CD4-positive, alpha-beta memory T cell (primary cell): Measurements from ENCODE around the gene KCTD6. TPM values are rescaled to one million over a fixed set of nuclear protein-coding genes. Genes with fewer than 3 reads are reported as not detected.

Experiments used
- CTCF ChIA-PET: fragments of 350-600 bp; sonication (Branson Sonifier 250); formaldehyde crosslinking; loops from one replicate; lab custom pipeline; 2021; ENCODE audit warnings: inconsistent platforms; ENCODE audit not compliant: partially characterized antibody; lab: Charles Lee
- POLR2A ChIA-PET: fragments of 350-600 bp; sonication (Branson Sonifier 250); formaldehyde crosslinking; loops from one replicate; lab custom pipeline; 2021; ENCODE audit not compliant: partially characterized antibody; lab: Charles Lee
- DNase-seq, 5 donors: peaks; one replicate each; pipeline versions ENCODE4 v3.0.0 to v3.0.0-alpha.2; 2020 to 2022; ENCODE audit warnings: mixed read lengths in 1 of 5
- H3K27ac ChIP-seq: one replicate; pipeline ENCODE4 v1.7.0; 2013; ENCODE audit warnings: low read depth, low read length
- H3K27me3 ChIP-seq: 2 replicates; pipeline ENCODE4 v1.7.0; 2013; ENCODE audit warnings: mild to moderate bottlenecking, low read length, moderate library complexity; ENCODE audit not compliant: insufficient read depth
- H3K36me3 ChIP-seq: 2 replicates; pipeline ENCODE4 v1.7.0; 2013; ENCODE audit warnings: mild to moderate bottlenecking, low read length, moderate library complexity; ENCODE audit not compliant: insufficient read depth
- H3K4me1 ChIP-seq: 2 replicates; pipeline ENCODE4 v1.7.0; 2013; ENCODE audit warnings: mild to moderate bottlenecking, low read length, moderate library complexity; ENCODE audit not compliant: insufficient read depth
- H3K4me3 ChIP-seq, 2 donors: one replicate each; pipeline ENCODE4 v1.7.0; 2013; ENCODE audit warnings: low read length in 2 of 2, mild to moderate bottlenecking in 1 of 2
- H3K9me3 ChIP-seq, 2 donors: one replicate each; pipeline ENCODE4 v1.7.0; 2013; ENCODE audit warnings: low read length in 2 of 2, control low read depth in 1 of 2; ENCODE audit not compliant: control insufficient read depth in 1 of 2
- H3K27ac Mint-ChIP-seq, 7 donors: one replicate each; pipeline ENCODE4 v1.8.0; 2020 to 2021; ENCODE audit warnings: mixed read lengths in 7 of 7, mild to moderate bottlenecking in 6 of 7, inconsistent platforms in 3 of 7, moderate library complexity in 3 of 7
- H3K27me3 Mint-ChIP-seq, 2 donors: one replicate each; pipeline ENCODE4 v1.8.0; 2020 to 2021; ENCODE audit warnings: mixed read lengths in 2 of 2
- H3K36me3 Mint-ChIP-seq, 2 donors: one replicate each; pipeline ENCODE4 v1.8.0; 2020 to 2021; ENCODE audit warnings: mixed read lengths in 2 of 2, inconsistent platforms in 1 of 2, mild to moderate bottlenecking in 1 of 2
- H3K4me1 Mint-ChIP-seq, 4 donors: one replicate each; pipeline ENCODE4 v1.8.0; 2020 to 2021; ENCODE audit warnings: mixed read lengths in 4 of 4, mild to moderate bottlenecking in 1 of 4
- H3K4me3 Mint-ChIP-seq, 8 donors: one replicate each; pipeline ENCODE4 v1.8.0; 2020 to 2021; ENCODE audit warnings: mixed read lengths in 8 of 8, mild to moderate bottlenecking in 7 of 8, moderate library complexity in 6 of 8, inconsistent platforms in 3 of 8
- H3K9me3 Mint-ChIP-seq, 8 donors: one replicate each; pipeline ENCODE4 v1.8.0; 2020 to 2021; ENCODE audit warnings: mixed read lengths in 8 of 8, mild to moderate bottlenecking in 5 of 8, inconsistent platforms in 3 of 8, moderate library complexity in 1 of 8
- intact Hi-C: fragments of 100-400 bp; cut with micrococcal nuclease; formaldehyde crosslinking; loops from one replicate; pipeline ENCODE4 v1.15.1; 2023
- polyA plus RNA-seq, 2 donors: library from polyadenylated mRNA; unstranded; fragments of 300-500 nt; fragmentation: Illumina TruSeq; gene quantifications; one replicate each; pipeline ENCODE4 v1.2.3, GENCODE V29; 2021
- total RNA-seq, 2 experiments: library from RNA; stranded (reverse); gene quantifications; one replicate each; pipeline ENCODE4 v1.2.3, GENCODE V29; 2021

The KCTD6 gene
- total and polyA plus RNA-seq, 4 experiments from 2014 or later = 6.8 to 15.3 (median 10.3) TPM

DNA sequence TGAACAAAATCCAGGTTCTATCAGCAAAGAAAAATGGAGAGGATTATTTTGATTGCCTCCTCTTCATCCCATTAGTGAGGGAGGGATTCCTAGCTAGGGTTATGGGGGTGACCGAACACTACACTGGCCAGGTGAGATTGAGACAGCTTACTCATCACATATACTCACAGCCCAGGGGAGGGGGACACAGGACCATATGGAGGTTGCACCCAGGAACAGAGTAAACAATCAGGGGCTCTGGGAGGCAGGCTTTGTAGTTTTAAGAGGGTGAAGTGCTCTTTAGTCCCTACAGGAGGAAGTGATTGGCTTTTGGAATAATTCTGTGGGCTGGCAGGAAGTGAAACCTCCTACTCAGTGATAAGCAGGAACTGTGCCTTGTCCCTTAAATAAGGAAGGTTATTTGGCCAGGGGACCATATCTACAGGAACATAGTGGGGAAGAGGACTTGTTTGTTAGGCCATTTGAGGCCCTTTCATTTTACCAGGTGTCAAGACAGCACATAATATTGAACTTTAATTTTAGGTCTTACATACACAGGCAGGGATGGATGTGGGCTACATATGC lies 17.5 kb upstream of the KCTD6 start:
- Histone ChIP-seq H3K4me3 (no peak overlapping the region), H3K4me1 (peaks cover 20% of the 10 kb centered on the region), H3K27me3 (no peaks in the 10 kb centered on the region), H3K9me3 (no peaks in the 10 kb centered on the region), H3K27ac (no peak overlapping the region), H3K36me3 (no peaks in the 10 kb centered on the region)
- H3K27me3 Mint-ChIP-seq = no peaks in the 10 kb centered on the region
- H3K4me3 Mint-ChIP-seq = no peak overlapping the region
- no peaks in the 10 kb centered on the region for H3K36me3 Mint-ChIP-seq
- peak overlapping the region in 2 of 7 donors; percentile 32 to 65 for H3K27ac Mint-ChIP-seq
- intact Hi-C loops = no loop called here
- POLR2A ChIA-PET = no interaction called here
- no peak for DNase-seq
- no peaks in the 10 kb centered on the region for H3K9me3 Mint-ChIP-seq
- CTCF ChIA-PET = interaction anchor here (0.8 to 6.2 kb wide), 3 partner anchors 10 to 168 kb away, joined by 4 to 44 read pairs (median 16); partner anchors contain the start of genes HTD2, KCTD6 and RPP14
- H3K4me1 Mint-ChIP-seq = peaks cover 18 to 41% (median 29%) of the 10 kb centered on the region in 4 donors

GRCh38 chr3:58474967-58475578 lies 16.8 kb upstream of the KCTD6 start:
- Histone ChIP-seq H3K27ac (no peak overlapping the region), H3K36me3 (no peaks in the 10 kb centered on the region), H3K4me1 (peaks cover 20% of the 10 kb centered on the region), H3K4me3 (no peak overlapping the region), H3K27me3 (no peaks in the 10 kb centered on the region), H3K9me3 (no peaks in the 10 kb centered on the region)
- peaks cover 18 to 41% (median 28%) of the 10 kb centered on the region in 4 donors for H3K4me1 Mint-ChIP-seq
- no peaks in the 10 kb centered on the region for H3K36me3 Mint-ChIP-seq
- peak overlapping the region in 2 of 7 donors; percentile 10 to 32 for H3K27ac Mint-ChIP-seq
- no peak for DNase-seq
- H3K4me3 Mint-ChIP-seq = no peak overlapping the region
- intact Hi-C loops = no loop called here
- ChIA-PET POLR2A (no interaction called here), CTCF (interaction anchor here (4.2 kb wide), 1 partner anchor 168 kb away, joined by 16 read pairs; the partner anchor contains the start of genes HTD2 and RPP14)
- H3K27me3 Mint-ChIP-seq = no peaks in the 10 kb centered on the region
- no peaks in the 10 kb centered on the region for H3K9me3 Mint-ChIP-seq

- Histone ChIP-seq H3K27me3 (no peaks in the 10 kb centered on the region), H3K9me3 (no peaks in the 10 kb centered on the region), H3K36me3 (no peaks in the 10 kb centered on the region), H3K4me1 (no peaks in the 10 kb centered on the region), H3K4me3 (no peak overlapping the region), H3K27ac (no peak overlapping the region)
- ChIA-PET POLR2A (no interaction called here), CTCF (no interaction called here)
- no peak for DNase-seq
- Mint-ChIP-seq H3K4me1 (peaks cover 6 to 17% (median 10%) of the 10 kb centered on the region in 4 donors), H3K36me3 (no peaks in the 10 kb centered on the region), H3K4me3 (no peak overlapping the region), H3K9me3 (no peaks in the 10 kb centered on the region), H3K27ac (no peak overlapping the region), H3K27me3 (peaks cover 0 to 6% of the 10 kb centered on the region in 2 donors)
- intact Hi-C loops = no loop called here
Observed at GRCh38 chr3:58478781-58479180, 13.1 kb upstream of the KCTD6 start.

GRCh38 chr3:58480309-58480708 lies 11.6 kb upstream of the KCTD6 start:
- no peak for DNase-seq
- Mint-ChIP-seq H3K27me3 (peaks cover 0 to 6% of the 10 kb centered on the region in 2 donors), H3K36me3 (no peaks in the 10 kb centered on the region), H3K4me3 (no peak overlapping the region), H3K27ac (no peak overlapping the region), H3K4me1 (peaks cover 0 to 2% (median under 1%) of the 10 kb centered on the region in 4 donors), H3K9me3 (no peaks in the 10 kb centered on the region)
- Histone ChIP-seq H3K27me3 (no peaks in the 10 kb centered on the region), H3K36me3 (no peaks in the 10 kb centered on the region), H3K4me1 (no peaks in the 10 kb centered on the region), H3K27ac (no peak overlapping the region), H3K9me3 (no peaks in the 10 kb centered on the region), H3K4me3 (no peak overlapping the region)
- POLR2A ChIA-PET = no interaction called here
- intact Hi-C loops = no loop called here
- CTCF ChIA-PET = interaction anchor here (1.4 kb wide), 1 partner anchor 12 kb away, joined by 7 read pairs; the partner anchor contains the start of gene KCTD6

- peaks cover 0 to 9% (median 3%) of the 10 kb centered on the region in 4 donors for H3K4me1 Mint-ChIP-seq
- ChIA-PET POLR2A (no interaction called here), CTCF (interaction anchor here (0.6 to 2.4 kb wide), 6 partner anchors 8 to 175 kb away, joined by 3 to 5 read pairs (median 3); no protein-coding TSS in a partner anchor)
- Histone ChIP-seq H3K36me3 (no peaks in the 10 kb centered on the region), H3K9me3 (no peaks in the 10 kb centered on the region), H3K27ac (no peak overlapping the region), H3K27me3 (no peaks in the 10 kb centered on the region), H3K4me3 (no peak overlapping the region), H3K4me1 (no peaks in the 10 kb centered on the region)
- no peaks in the 10 kb centered on the region for H3K9me3 Mint-ChIP-seq
- intact Hi-C loops = no loop called here
- no peaks in the 10 kb centered on the region for H3K36me3 Mint-ChIP-seq
- peaks cover 0 to 6% of the 10 kb centered on the region in 2 donors for H3K27me3 Mint-ChIP-seq
- H3K4me3 Mint-ChIP-seq = no peak overlapping the region
- no peak overlapping the region for H3K27ac Mint-ChIP-seq
- no peak for DNase-seq
Observed at GRCh38 chr3:58482917-58483636, 8.8 kb upstream of the KCTD6 start.

DNA sequence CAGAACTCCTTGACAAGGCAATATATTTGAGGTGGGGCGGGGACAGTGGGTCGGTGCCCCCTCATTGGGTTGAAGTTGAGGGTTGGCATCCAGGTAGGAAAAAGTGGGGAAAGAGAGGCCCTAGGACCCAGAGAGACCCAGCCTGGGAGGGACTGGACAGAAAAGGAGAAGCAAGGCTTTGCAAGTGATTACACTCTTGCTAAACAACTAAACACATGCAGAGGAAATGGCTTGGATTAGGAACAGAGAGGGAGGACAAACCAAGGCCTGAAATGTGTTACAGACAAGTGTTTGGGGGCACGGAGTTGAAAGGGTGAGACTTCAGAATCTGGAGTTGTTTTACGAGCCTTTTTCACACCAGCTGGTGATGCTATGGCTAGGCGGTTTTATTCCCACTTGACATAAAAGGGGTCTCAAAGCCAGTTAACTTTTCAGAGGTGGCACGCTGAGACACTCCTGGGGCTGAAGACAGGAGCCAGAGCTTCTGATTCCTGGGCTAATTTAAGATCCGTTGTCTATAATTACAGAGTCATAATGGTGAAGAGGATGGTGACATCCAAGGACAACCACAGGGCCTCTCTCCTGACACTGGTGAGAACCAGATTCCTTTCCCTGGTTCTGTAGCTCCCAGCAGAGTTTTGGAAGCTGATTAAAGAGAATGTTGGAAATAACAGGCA lies 7.7 kb upstream of the KCTD6 start:
- Mint-ChIP-seq H3K4me1 (peaks cover 0 to 14% (median 7%) of the 10 kb centered on the region in 4 donors), H3K27me3 (peaks cover 0 to 6% of the 10 kb centered on the region in 2 donors), H3K9me3 (no peaks in the 10 kb centered on the region), H3K4me3 (no peak overlapping the region), H3K36me3 (no peaks in the 10 kb centered on the region), H3K27ac (no peak overlapping the region)
- no peak for DNase-seq
- intact Hi-C loops = no loop called here
- Histone ChIP-seq H3K4me3 (no peak overlapping the region), H3K36me3 (no peaks in the 10 kb centered on the region), H3K27me3 (no peaks in the 10 kb centered on the region), H3K9me3 (no peaks in the 10 kb centered on the region), H3K4me1 (no peaks in the 10 kb centered on the region), H3K27ac (no peak overlapping the region)
- ChIA-PET CTCF (interaction anchor here (0.7 to 2.7 kb wide), 4 partner anchors 9 to 177 kb away, joined by 3 to 11 read pairs (median 4); partner anchors contain the start of genes HTD2 and RPP14), POLR2A (interaction anchor here (1.7 kb wide), 1 partner anchor 13 kb away, joined by 5 read pairs; no protein-coding TSS in a partner anchor)
